K562 (cell line): Measurements from ENCODE around the gene CHCHD1. TPM values are rescaled to one million over a fixed set of nuclear protein-coding genes. Genes with fewer than 3 reads are reported as not detected.

ENCODE experiments used
- ATF1 ChIP-seq, 2 experiments: fragments of 450-650 bp in 1 of 2; IDR thresholded peaks; 2 replicates each; pipeline ENCODE4 v1.6.1; 2016; ENCODE audit warnings: missing compliant biosample characterization in 1 of 2, missing genetic modification characterization in 1 of 2
- C11orf30 ChIP-seq: fragments of 450-650 bp; IDR thresholded peaks from 2 replicates; pipeline ENCODE4 v1.6.1; 2016; ENCODE audit warnings: low read depth, mild to moderate bottlenecking
- CBX8 ChIP-seq: fragments of 200-600 bp; sonication (generic); IDR thresholded peaks from 2 replicates; pipeline ENCODE4 v1.6.1; 2012; ENCODE audit warnings: borderline replicate concordance, mixed run types, low read depth, mild to moderate bottlenecking, moderate library complexity, mixed read lengths, low read length, control low read depth, inconsistent platforms; ENCODE audit not compliant: poor library complexity, severe bottlenecking; ENCODE audit errors: extremely low read depth
- CHD2 ChIP-seq: IDR thresholded peaks from 2 replicates; pipeline ENCODE4 v1.6.1; 2011; ENCODE audit warnings: low read depth, low read length
- ELF4 ChIP-seq: fragments of 450-650 bp; formaldehyde crosslinking; IDR thresholded peaks from 2 replicates; pipeline ENCODE4 v1.4.0; 2022; ENCODE audit warnings: missing genetic modification characterization
- EP400 ChIP-seq: fragments of 450-650 bp; IDR thresholded peaks from 2 replicates; pipeline ENCODE4 v1.6.1; 2017; ENCODE audit warnings: antibody characterized with exemption, mild to moderate bottlenecking, moderate library complexity
- GATA2 ChIP-seq: sonication (generic); formaldehyde crosslinking; IDR thresholded peaks from 2 replicates; pipeline ENCODE4 v1.4.0; 2020; ENCODE audit warnings: mild to moderate bottlenecking, missing genetic modification reagents
- HNRNPLL ChIP-seq: fragments of 200-400 bp; formaldehyde crosslinking; IDR thresholded peaks from 2 replicates; pipeline ENCODE4 v1.6.1; 2017; ENCODE audit warnings: low read length, low read depth, mild to moderate bottlenecking; ENCODE audit not compliant: poor library complexity, severe bottlenecking
- JUNB ChIP-seq: fragments of 450-650 bp; formaldehyde crosslinking; conservative IDR thresholded peaks from 2 replicates; pipeline ENCODE4 v1.4.0; 2020; ENCODE audit warnings: mild to moderate bottlenecking
- KLF6 ChIP-seq: fragments of 250-450 bp; sonication (Bioruptor Pico); IDR thresholded peaks from 2 replicates; pipeline ENCODE4 v1.4.0; 2020; ENCODE audit warnings: mild to moderate bottlenecking, moderate library complexity, borderline replicate concordance
- MEIS2 ChIP-seq: fragments of 450-650 bp; IDR thresholded peaks from 2 replicates; pipeline ENCODE4 v1.6.1; 2014; ENCODE audit warnings: mild to moderate bottlenecking; ENCODE audit not compliant: partially characterized antibody
- MXI1 ChIP-seq: IDR thresholded peaks from 2 replicates; pipeline ENCODE4 v1.6.1; 2011; ENCODE audit warnings: low read depth, mild to moderate bottlenecking, improper control_type of control experiment, low read length
- NCOR1 ChIP-seq: fragments of 450-650 bp; IDR thresholded peaks from 2 replicates; pipeline ENCODE4 v1.6.1; 2016; ENCODE audit warnings: mild to moderate bottlenecking, moderate library complexity
- NRF1 ChIP-seq, 2 experiments: fragments of 450-650 bp; IDR thresholded peaks in 1 of 2; conservative IDR thresholded peaks in 1 of 2; 2 replicates each; pipeline ENCODE4 v1.6.1; 2014; ENCODE audit warnings: mild to moderate bottlenecking in 2 of 2
- PHB ChIP-seq: fragments of 250-450 bp; sonication (Bioruptor Pico); IDR thresholded peaks from 2 replicates; pipeline ENCODE4 v1.5.0; 2021
- POLR2G ChIP-seq: fragments of 200-400 bp; formaldehyde crosslinking; IDR thresholded peaks from 2 replicates; pipeline ENCODE4 v1.6.1; 2017; ENCODE audit warnings: low read depth, mild to moderate bottlenecking, antibody characterized with exemption, low read length, moderate library complexity
- STAG1 ChIP-seq: sonication (generic); formaldehyde crosslinking; IDR thresholded peaks from 2 replicates; pipeline ENCODE4 v1.5.0; 2020; ENCODE audit warnings: missing genetic modification reagents, borderline replicate concordance
- TOE1 ChIP-seq, 2 experiments: fragments of 450-650 bp in 1 of 2; sonication (generic) in 1 of 2; formaldehyde crosslinking in 1 of 2; IDR thresholded peaks; 2 replicates each; pipeline versions ENCODE4 v1.7.1 to v1.8.0; 2016 to 2022; ENCODE audit warnings: borderline replicate concordance in 2 of 2, mild to moderate bottlenecking in 2 of 2, antibody characterized with exemption in 1 of 2, inconsistent platforms in 1 of 2, low read depth in 1 of 2, missing genetic modification reagents in 1 of 2, moderate library complexity in 1 of 2
- WHSC1 ChIP-seq: IDR thresholded peaks from one replicate; pipeline ENCODE4 v1.6.1; 2012; ENCODE audit warnings: low read length, control low read depth, inconsistent platforms
- XRCC4 ChIP-seq: IDR thresholded peaks from one replicate; pipeline ENCODE4 v1.6.1; 2011; ENCODE audit not compliant: insufficient read depth, insufficient read length; ENCODE audit errors: extremely low read depth
- ZC3H11A ChIP-seq: IDR thresholded peaks from 2 replicates; pipeline ENCODE4 v1.6.1; 2012; ENCODE audit warnings: low read depth, low read length, improper control_type of control experiment
- ZKSCAN8 ChIP-seq: fragments of 200-800 bp; sonication (Bioruptor generic); IDR thresholded peaks from 2 replicates; pipeline ENCODE4 v1.6.1; 2016; ENCODE audit warnings: missing genetic modification characterization, missing compliant biosample characterization
- ZNF143 ChIP-seq: sonication (generic); formaldehyde crosslinking; IDR thresholded peaks from 2 replicates; pipeline ENCODE4 v1.9.0; 2022; ENCODE audit warnings: mild to moderate bottlenecking, missing genetic modification reagents
- ZNF3 ChIP-seq: fragments of 250-450 bp; sonication (Bioruptor Pico); IDR thresholded peaks from 2 replicates; pipeline ENCODE4 v1.5.0; 2021; ENCODE audit warnings: mild to moderate bottlenecking, moderate library complexity
- polyA plus RNA-seq, 8 experiments: library from polyadenylated mRNA; depleted of rRNA in 4 of 8; stranded (reverse) in 5 of 8; unstranded in 3 of 8; fragments of >200 nt; fragmentation: Nextera tagmentation in 2 of 8; fragmentation: Illumina TruSeq in 1 of 8; extraction: Ambion mirVana in 2 of 8; extraction: Trizol in 1 of 8; gene quantifications; 2 replicates each; pipeline versions ENCODE4 v1.2.1 to v1.2.3, GENCODE V29; 2011 to 2014; ENCODE audit warnings: inconsistent platforms in 1 of 8, missing spikeins in 1 of 8
- total RNA-seq, 7 experiments: library from RNA; depleted of rRNA in 6 of 7; stranded (reverse); fragments of >200 nt in 6 of 7; fragmentation: Illumina TruSeq in 2 of 7; extraction: Trizol in 2 of 7; gene quantifications; 2 replicates each; pipeline versions ENCODE4 v1.2.1 to v1.2.3, GENCODE V29; 2011 to 2021; ENCODE audit warnings: low replicate concordance in 1 of 7
- TF ChIP-seq, protein P1 (sequence below): IDR thresholded peaks from 2 replicates; pipeline ENCODE4 v1.6.1; 2011; ENCODE audit not compliant: insufficient read length; ENCODE audit errors: extremely low read depth
- TF ChIP-seq, protein P2 (sequence below): fragments of 250-450 bp; sonication (Bioruptor Pico); IDR thresholded peaks from 2 replicates; pipeline ENCODE4 v1.9.0; 2021; ENCODE audit warnings: mild to moderate bottlenecking

CHCHD1 gene
- total and polyA plus RNA-seq, 9 of the 15 experiments (the other 6 are each of a cell fraction or from before 2014, with no cell fraction given): 52.9 to 126 (median 83.4) TPM

DNA sequence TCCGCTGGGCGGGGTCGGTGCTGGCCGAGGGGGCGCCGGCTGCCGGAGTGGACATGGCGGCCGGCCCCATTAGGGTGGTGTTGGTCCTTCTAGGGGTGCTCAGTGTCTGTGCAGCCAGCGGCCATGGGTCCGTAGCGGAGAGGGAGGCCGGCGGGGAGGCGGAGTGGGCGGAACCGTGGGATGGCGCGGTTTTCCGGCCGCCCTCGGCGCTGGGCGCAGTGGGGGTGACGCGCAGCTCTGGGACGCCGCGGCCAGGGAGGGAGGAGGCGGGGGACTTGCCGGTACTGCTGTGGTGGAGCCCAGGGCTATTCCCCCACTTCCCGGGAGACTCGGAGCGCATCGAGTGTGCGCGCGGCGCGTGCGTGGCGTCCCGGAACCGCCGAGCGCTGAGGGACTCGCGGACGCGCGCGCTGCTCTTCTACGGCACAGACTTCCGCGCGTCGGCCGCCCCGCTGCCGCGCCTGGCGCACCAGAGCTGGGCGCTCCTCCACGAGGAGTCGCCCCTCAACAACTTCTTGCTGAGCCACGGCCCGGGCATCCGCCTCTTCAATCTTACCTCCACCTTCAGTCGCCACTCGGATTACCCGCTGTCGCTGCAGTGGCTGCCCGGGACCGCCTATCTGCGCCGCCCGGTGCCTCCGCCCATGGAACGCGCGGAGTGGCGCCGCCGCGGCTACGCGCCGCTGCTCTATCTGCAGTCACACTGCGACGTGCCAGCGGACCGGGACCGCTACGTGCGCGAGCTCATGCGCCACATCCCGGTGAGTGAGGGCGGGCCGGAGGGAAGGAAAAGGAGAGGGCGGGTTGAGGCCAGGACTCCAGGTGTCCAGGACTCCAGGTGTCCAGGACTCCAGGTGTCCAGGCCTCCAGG lies 9.3 kb upstream of the CHCHD1 start (continued):
- TF ChIP-seq MXI1 (peak; percentile 51; the same call in 1 of the 2 replicates), KLF6 (CRISPR knock-in tag) (peak; percentile 70; the same call in 1 of the 2 replicates), MEIS2 (no peak), ZNF3 (CRISPR knock-in tag) (no peak), HNRNPLL (peak; percentile 89), ZKSCAN8 (no peak), EP400 (peak; percentile 95), GATA2 (CRISPR knock-in tag) (no peak), ELF4 (CRISPR knock-in tag) (peak; percentile 96), CBX8 (no peak), NRF1 (conservative IDR thresholded peaks at IDR 0.05 in 1 of 2, IDR thresholded peaks at IDR 0.05 in 1 of 2) (no peak), TOE1 (IDR thresholded peaks at IDR 0.05; ENCODE audit: borderline replicate concordance) (no peak; the same call in 1 of the 2 replicates), TOE1 (CRISPR knock-in tag; IDR thresholded peaks at IDR 0.05; ENCODE audit: borderline replicate concordance, low read depth) (no peak; the same call in 1 of the 2 replicates), ATF1 (CRISPR knock-in tag; IDR thresholded peaks at IDR 0.05) (peak; percentile 85), ATF1 (tag; IDR thresholded peaks at IDR 0.05) (peak; percentile 96), JUNB (CRISPR knock-in tag) (0 out of 2 replicates have a peak, but pooled peaks have one; percentile 19), NCOR1 (no peak; the same call in 1 of the 2 replicates), STAG1 (CRISPR knock-in tag) (no peak), C11orf30 (peak; percentile 86), CHD2 (peak; percentile 10; the same call in 1 of the 2 replicates), WHSC1 (no peak), POLR2G (peak; percentile 93), XRCC4 (no peak), ZC3H11A (no peak), PHB (peak; percentile 98), ZNF143 (CRISPR knock-in tag) (peak; percentile 55)
- TF ChIP-seq, protein P1, sequence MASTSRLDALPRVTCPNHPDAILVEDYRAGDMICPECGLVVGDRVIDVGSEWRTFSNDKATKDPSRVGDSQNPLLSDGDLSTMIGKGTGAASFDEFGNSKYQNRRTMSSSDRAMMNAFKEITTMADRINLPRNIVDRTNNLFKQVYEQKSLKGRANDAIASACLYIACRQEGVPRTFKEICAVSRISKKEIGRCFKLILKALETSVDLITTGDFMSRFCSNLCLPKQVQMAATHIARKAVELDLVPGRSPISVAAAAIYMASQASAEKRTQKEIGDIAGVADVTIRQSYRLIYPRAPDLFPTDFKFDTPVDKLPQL: no peak
- TF ChIP-seq, protein P2, sequence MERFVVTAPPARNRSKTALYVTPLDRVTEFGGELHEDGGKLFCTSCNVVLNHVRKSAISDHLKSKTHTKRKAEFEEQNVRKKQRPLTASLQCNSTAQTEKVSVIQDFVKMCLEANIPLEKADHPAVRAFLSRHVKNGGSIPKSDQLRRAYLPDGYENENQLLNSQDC: peak; percentile 77
